Measurements from ENCODE around the gene MAPK6. TPM values are rescaled to one million over a fixed set of nuclear protein-coding genes. Genes with fewer than 3 reads are reported as not detected.

MAPK6 gene
- total and polyA plus RNA-seq, 9 of the 15 experiments (the other 6 are each of a cell fraction or from before 2014, with no cell fraction given): 28.5 to 97.1 (median 74.0) TPM

DNA sequence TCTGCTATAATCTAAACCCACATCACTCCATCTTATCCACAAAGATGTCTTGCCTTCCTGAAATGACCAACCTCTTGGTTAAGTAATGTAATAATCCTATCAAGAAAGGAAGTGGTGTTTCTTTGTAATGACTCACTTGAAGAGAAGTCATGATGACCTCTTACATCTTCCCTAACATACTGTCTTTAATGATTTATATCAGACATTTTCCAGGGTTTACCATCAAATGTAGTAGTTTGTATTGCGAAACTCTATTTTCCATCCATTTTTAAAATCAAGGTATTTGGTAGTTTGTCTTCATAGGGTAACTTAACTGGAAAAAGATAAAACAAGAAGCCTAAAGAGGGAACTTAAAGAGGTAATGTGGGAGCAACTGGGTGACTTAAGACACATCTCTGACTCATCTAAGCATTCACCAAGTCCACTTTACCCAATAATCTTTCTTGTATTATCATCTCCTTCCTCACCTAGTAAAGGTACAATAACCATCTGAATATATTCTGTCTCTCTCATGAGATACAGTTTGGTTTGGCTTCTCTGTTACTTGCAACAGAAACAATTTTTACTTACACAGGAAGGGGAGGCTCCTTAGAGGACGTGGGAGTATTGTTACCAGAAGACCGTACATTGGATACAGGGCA, 5.7 kb upstream of the MAPK6 start (continued):
- TF ChIP-seq, protein P1, sequence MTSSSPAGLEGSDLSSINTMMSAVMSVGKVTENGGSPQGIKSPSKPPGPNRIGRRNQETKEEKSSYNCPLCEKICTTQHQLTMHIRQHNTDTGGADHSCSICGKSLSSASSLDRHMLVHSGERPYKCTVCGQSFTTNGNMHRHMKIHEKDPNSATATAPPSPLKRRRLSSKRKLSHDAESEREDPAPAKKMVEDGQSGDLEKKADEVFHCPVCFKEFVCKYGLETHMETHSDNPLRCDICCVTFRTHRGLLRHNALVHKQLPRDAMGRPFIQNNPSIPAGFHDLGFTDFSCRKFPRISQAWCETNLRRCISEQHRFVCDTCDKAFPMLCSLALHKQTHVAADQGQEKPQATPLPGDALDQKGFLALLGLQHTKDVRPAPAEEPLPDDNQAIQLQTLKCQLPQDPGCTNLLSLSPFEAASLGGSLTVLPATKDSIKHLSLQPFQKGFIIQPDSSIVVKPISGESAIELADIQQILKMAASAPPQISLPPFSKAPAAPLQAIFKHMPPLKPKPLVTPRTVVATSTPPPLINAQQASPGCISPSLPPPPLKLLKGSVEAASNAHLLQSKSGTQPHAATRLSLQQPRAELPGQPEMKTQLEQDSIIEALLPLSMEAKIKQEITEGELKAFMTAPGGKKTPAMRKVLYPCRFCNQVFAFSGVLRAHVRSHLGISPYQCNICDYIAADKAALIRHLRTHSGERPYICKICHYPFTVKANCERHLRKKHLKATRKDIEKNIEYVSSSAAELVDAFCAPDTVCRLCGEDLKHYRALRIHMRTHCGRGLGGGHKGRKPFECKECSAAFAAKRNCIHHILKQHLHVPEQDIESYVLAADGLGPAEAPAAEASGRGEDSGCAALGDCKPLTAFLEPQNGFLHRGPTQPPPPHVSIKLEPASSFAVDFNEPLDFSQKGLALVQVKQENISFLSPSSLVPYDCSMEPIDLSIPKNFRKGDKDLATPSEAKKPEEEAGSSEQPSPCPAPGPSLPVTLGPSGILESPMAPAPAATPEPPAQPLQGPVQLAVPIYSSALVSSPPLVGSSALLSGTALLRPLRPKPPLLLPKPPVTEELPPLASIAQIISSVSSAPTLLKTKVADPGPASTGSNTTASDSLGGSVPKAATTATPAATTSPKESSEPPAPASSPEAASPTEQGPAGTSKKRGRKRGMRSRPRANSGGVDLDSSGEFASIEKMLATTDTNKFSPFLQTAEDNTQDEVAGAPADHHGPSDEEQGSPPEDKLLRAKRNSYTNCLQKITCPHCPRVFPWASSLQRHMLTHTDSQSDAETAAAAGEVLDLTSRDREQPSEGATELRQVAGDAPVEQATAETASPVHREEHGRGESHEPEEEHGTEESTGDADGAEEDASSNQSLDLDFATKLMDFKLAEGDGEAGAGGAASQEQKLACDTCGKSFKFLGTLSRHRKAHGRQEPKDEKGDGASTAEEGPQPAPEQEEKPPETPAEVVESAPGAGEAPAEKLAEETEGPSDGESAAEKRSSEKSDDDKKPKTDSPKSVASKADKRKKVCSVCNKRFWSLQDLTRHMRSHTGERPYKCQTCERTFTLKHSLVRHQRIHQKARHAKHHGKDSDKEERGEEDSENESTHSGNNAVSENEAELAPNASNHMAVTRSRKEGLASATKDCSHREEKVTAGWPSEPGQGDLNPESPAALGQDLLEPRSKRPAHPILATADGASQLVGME (CRISPR knock-in tag; IDR thresholded peaks at IDR 0.05): no peak
- TF ChIP-seq ZNF384 (IDR thresholded peaks at IDR 0.05; ENCODE audit: low read depth, low read length) (no peak), SOX6 (IDR thresholded peaks at IDR 0.05) (peak; percentile 21), SMARCE1 (IDR thresholded peaks at IDR 0.05) (peak; percentile 74), KLF6 (CRISPR knock-in tag; IDR thresholded peaks at IDR 0.05; ENCODE audit: borderline replicate concordance) (no peak), CREM (IDR thresholded peaks at IDR 0.05; ENCODE audit: low read depth) (no peak), SPI1 (IDR thresholded peaks at IDR 0.05; ENCODE audit: borderline replicate concordance, low read depth, low read length) (peak; percentile 53; the same call in 1 of the 2 replicates), GABPB2 (CRISPR knock-in tag; conservative IDR thresholded peaks at IDR 0.05) (no peak), CBFA2T3 (IDR thresholded peaks at IDR 0.05) (peak; percentile 49), ZNF316 (IDR thresholded peaks at IDR 0.05) (no peak), ZNF175 (CRISPR knock-in tag; IDR thresholded peaks at IDR 0.05; ENCODE audit: low read depth) (peak; percentile 59; the same call in 1 of the 2 replicates), ZNF551 (CRISPR knock-in tag; IDR thresholded peaks at IDR 0.05) (no peak), TARDBP (IDR thresholded peaks at IDR 0.05) (no peak), TEAD4 (IDR thresholded peaks at IDR 0.05; ENCODE audit: low read length) (0 out of 2 replicates have a peak, but pooled peaks have one; percentile 11), TEAD4 (CRISPR knock-in tag; IDR thresholded peaks at IDR 0.05; ENCODE audit: borderline replicate concordance) (no peak)
- TF ChIP-seq, protein P2, sequence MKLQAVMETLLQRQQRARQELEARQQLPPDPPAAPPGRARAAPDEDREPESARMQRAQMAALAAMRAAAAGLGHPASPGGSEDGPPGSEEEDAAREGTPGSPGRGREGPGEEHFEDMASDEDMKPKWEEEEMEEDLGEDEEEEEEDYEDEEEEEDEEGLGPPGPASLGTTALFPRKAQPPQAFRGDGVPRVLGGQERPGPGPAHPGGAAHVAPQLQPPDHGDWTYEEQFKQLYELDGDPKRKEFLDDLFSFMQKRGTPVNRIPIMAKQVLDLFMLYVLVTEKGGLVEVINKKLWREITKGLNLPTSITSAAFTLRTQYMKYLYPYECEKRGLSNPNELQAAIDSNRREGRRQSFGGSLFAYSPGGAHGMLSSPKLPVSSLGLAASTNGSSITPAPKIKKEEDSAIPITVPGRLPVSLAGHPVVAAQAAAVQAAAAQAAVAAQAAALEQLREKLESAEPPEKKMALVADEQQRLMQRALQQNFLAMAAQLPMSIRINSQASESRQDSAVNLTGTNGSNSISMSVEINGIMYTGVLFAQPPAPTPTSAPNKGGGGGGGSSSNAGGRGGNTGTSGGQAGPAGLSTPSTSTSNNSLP (IDR thresholded peaks at IDR 0.05; ENCODE audit: borderline replicate concordance, low read depth, low read length): no peak
- TF ChIP-seq, protein P3, sequence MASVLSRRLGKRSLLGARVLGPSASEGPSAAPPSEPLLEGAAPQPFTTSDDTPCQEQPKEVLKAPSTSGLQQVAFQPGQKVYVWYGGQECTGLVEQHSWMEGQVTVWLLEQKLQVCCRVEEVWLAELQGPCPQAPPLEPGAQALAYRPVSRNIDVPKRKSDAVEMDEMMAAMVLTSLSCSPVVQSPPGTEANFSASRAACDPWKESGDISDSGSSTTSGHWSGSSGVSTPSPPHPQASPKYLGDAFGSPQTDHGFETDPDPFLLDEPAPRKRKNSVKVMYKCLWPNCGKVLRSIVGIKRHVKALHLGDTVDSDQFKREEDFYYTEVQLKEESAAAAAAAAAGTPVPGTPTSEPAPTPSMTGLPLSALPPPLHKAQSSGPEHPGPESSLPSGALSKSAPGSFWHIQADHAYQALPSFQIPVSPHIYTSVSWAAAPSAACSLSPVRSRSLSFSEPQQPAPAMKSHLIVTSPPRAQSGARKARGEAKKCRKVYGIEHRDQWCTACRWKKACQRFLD (CRISPR knock-in tag; IDR thresholded peaks at IDR 0.05): 0 out of 2 replicates have a peak, but pooled peaks have one; percentile 57
- TF ChIP-seq, protein P4, sequence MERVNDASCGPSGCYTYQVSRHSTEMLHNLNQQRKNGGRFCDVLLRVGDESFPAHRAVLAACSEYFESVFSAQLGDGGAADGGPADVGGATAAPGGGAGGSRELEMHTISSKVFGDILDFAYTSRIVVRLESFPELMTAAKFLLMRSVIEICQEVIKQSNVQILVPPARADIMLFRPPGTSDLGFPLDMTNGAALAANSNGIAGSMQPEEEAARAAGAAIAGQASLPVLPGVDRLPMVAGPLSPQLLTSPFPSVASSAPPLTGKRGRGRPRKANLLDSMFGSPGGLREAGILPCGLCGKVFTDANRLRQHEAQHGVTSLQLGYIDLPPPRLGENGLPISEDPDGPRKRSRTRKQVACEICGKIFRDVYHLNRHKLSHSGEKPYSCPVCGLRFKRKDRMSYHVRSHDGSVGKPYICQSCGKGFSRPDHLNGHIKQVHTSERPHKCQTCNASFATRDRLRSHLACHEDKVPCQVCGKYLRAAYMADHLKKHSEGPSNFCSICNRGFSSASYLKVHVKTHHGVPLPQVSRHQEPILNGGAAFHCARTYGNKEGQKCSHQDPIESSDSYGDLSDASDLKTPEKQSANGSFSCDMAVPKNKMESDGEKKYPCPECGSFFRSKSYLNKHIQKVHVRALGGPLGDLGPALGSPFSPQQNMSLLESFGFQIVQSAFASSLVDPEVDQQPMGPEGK (CRISPR knock-in tag; IDR thresholded peaks at IDR 0.05; ENCODE audit: borderline replicate concordance): no peak

Measured in K562 (cell line).